DMS53 treated with DMSO at 0.1 percent for 48 hours (cell line): ENCODE results near the gene TET1.
"Not testable (repeated sequence)": the region's sequence is repeated elsewhere in the genome, so short reads cannot be mapped to it uniquely, and the experiment has no call there.

ENCODE experiments used
- DNase-seq: peaks from one replicate; lab custom pipeline; 2025; ENCODE audit not compliant: unreplicated experiment; lab: John Stamatoyannopoulos, UW

TET1 gene

GRCh38 chr10:68697106-68697505, 137.0 kb downstream of the TET1 start:
- DNase-seq: no peak

- DNase-seq: no peak
Measured at GRCh38 chr10:68700197-68700596, 140.1 kb downstream of the TET1 start.

- DNase-seq: no peak
Measured at GRCh38 chr10:68705548-68705947, 145.4 kb downstream of the TET1 start.

- DNase-seq: not testable (repeated sequence)
Measured at GRCh38 chr10:68708987-68709386, 148.8 kb downstream of the TET1 start.

GRCh38 chr10:68713065-68713464, 152.9 kb downstream of the TET1 start:
- DNase-seq: not testable (repeated sequence)

- DNase-seq: no peak
Measured at GRCh38 chr10:68717435-68717834, 157.3 kb downstream of the TET1 start.

- DNase-seq: peak; percentile 98
Measured at GRCh38 chr10:68720793-68721672, 160.9 kb downstream of the TET1 start, which contains the start of gene CCAR1. CCAR1 (plus strand) TSS chr10:68721239; CDS start chr10:68722505, 1,266 bp downstream.

- DNase-seq: no peak
Measured at GRCh38 chr10:68721673-68722335, 161.7 kb downstream of the TET1 start.

- no peak for DNase-seq
Measured at GRCh38 chr10:68725016-68725415, 164.9 kb downstream of the TET1 start.

GRCh38 chr10:68727146-68727545, 167.0 kb downstream of the TET1 start:
- DNase-seq: no peak

- DNase-seq: no peak
Measured at GRCh38 chr10:68732651-68733050, 172.5 kb downstream of the TET1 start.

- no peak for DNase-seq
Measured at GRCh38 chr10:68734349-68734748, 174.2 kb downstream of the TET1 start.

- no peak for DNase-seq
Measured at GRCh38 chr10:68735119-68735518, 175.0 kb downstream of the TET1 start.

GRCh38 chr10:68735739-68736138, 175.6 kb downstream of the TET1 start:
- DNase-seq: not testable (repeated sequence)

- DNase-seq: not testable (repeated sequence)
Measured at GRCh38 chr10:68740676-68741075, 180.5 kb downstream of the TET1 start.

GRCh38 chr10:68742397-68742796, 182.3 kb downstream of the TET1 start:
- DNase-seq: no peak
